GM12865 (cell line): ENCODE measurements around the gene BIN1.

ENCODE experiments used
- DNase-seq: peaks from one replicate; pipeline ENCODE4 v3.0.0; 2010; ENCODE audit warnings: low read depth
- H3K4me3 ChIP-seq: 2 replicates; pipeline ENCODE4 v1.5.1; 2011; ENCODE audit warnings: mild to moderate bottlenecking, low read depth, low read length, control low read depth
- TF ChIP-seq, protein P1 (sequence below): IDR thresholded peaks from 2 replicates; pipeline ENCODE4 v1.5.1; 2011; ENCODE audit warnings: low read length, control low read depth, low read depth, inconsistent platforms; ENCODE audit not compliant: insufficient read depth; ENCODE audit errors: missing control alignments

The BIN1 gene

DNA sequence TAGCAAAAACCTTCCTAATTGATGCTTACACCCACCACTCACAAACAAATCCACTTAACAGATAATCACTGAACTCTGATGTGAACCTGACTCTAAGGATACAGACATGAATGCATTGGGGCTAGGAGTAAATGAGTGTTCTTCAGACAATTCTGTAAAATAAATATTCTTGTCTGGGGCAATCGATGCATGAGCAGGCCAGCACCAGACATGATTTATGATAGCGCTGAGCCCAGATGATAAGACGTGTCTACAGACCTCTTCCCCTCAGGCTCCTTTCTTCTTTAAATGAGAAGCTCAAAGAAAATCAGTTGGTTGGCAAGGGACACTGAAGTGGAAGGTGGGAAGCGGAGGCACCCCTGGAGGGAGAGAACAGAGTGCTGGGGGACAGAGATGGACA lies 27.3 kb upstream of the BIN1 start:
- no peak for DNase-seq
- no peak overlapping the region for H3K4me3 ChIP-seq
- TF ChIP-seq, protein P1, sequence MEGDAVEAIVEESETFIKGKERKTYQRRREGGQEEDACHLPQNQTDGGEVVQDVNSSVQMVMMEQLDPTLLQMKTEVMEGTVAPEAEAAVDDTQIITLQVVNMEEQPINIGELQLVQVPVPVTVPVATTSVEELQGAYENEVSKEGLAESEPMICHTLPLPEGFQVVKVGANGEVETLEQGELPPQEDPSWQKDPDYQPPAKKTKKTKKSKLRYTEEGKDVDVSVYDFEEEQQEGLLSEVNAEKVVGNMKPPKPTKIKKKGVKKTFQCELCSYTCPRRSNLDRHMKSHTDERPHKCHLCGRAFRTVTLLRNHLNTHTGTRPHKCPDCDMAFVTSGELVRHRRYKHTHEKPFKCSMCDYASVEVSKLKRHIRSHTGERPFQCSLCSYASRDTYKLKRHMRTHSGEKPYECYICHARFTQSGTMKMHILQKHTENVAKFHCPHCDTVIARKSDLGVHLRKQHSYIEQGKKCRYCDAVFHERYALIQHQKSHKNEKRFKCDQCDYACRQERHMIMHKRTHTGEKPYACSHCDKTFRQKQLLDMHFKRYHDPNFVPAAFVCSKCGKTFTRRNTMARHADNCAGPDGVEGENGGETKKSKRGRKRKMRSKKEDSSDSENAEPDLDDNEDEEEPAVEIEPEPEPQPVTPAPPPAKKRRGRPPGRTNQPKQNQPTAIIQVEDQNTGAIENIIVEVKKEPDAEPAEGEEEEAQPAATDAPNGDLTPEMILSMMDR: no peak

GRCh38 chr2:127133793-127134192 lies 26.8 kb upstream of the BIN1 start:
- DNase-seq: no peak
- H3K4me3 ChIP-seq: no peak overlapping the region
- TF ChIP-seq, protein P1: no peak

- no peak overlapping the region for H3K4me3 ChIP-seq
- TF ChIP-seq, protein P1: no peak
- no peak for DNase-seq
Measured at GRCh38 chr2:127130421-127130820, 23.5 kb upstream of the BIN1 start.

DNA sequence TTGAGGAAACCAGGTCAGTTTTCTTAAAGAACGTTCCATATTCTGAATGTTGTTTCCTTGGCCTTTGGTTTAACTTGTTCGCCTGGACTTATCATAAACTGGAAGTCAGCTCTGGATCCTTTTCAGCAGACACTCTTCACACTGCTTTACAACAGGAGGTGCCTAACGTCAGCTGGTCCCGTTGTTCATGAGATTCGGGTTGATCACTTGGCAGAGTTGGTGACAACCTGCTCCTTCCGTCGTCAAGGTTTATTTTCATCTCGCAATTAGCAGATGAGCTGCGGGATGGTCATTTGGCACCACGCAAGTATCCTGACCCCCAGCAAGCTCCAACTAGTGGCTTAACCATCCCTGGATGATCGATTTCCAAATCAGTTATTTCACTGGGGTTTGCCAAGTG lies 23.0 kb upstream of the BIN1 start:
- DNase-seq: no peak
- TF ChIP-seq, protein P1: no peak
- no peak overlapping the region for H3K4me3 ChIP-seq

GRCh38 chr2:127128445-127128904 lies 21.5 kb upstream of the BIN1 start:
- H3K4me3 ChIP-seq: peak overlapping the region; percentile 34
- peak; percentile 87 for DNase-seq
- TF ChIP-seq, protein P1: no peak

DNA sequence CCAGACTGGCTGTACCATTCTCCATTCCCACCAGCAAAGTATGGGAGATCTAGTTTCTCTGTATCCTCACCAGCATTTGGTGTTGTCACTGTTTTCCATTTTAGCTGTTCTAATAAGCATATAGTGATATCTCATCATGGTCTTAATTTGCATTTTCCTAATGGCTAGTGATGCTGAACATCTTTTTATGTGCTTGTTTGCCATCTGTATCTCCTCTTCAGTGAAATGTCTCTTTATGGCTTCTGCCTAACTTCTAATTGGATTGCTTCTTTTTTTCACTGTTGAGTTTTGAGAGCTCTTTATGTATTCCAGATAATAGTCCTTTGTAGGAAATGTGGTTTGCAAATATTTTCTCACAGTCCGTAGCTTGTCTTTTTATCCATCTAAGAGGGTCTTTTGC lies 18.9 kb upstream of the BIN1 start:
- no peak for DNase-seq
- TF ChIP-seq, protein P1: no peak

GRCh38 chr2:127124426-127124825 lies 17.5 kb upstream of the BIN1 start:
- H3K4me3 ChIP-seq: no peak overlapping the region
- DNase-seq: no peak
- TF ChIP-seq, protein P1: no peak

More for the DNA sequence above, 18.9 kb upstream of the BIN1 start:
- no peak overlapping the region for H3K4me3 ChIP-seq
